ENCODE results near the gene HK2. TPM values are rescaled to one million over a fixed set of nuclear protein-coding genes. Genes with fewer than 3 reads are reported as not detected.

Gene HK2
- total RNA-seq, 1 donor from 2014 or later = 46.7 TPM

DNA sequence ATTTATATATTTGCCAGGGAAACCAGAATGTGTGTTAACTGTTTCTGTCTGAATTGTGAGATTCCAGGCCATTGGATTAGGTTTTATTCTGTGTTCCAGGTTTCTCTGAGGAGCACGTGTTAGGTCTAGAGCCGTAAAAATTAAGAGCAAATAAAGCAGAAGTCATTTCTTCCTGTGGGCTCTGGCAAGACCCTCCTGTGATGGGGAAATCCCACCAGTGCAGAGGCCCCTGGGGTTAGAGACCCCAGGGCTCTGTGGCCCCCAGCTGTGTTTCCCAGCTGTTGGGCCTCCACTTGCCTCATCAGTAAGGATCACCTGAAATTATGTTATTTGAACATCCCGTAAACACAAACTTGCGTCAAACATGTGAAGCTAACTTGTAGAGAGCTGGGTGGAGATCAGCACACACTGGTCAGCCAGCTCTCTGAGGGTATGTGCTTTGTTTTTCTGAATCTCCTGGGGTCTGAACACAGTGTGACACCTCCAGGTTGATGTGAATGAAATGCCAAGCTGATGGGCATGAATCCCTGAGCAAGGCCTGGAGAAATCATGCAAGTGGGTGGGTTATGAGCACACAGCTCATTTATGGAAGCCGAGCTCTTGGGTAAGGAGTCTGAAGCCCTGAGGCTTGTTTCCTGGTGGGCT lies 50.3 kb downstream of the HK2 start:
- FAIRE-seq (no peak), DNase-seq (ENCODE audit: low read depth) (no peak)
- Histone ChIP-seq H4K20me1 (ENCODE audit: insufficient read depth, low read length) (no peaks in the 10 kb centered on the region), H3K27me3 (ENCODE audit: insufficient read depth, low read length) (no peaks in the 10 kb centered on the region), H3K36me3 (ENCODE audit: insufficient read depth, low read length) (peaks cover 12% of the 10 kb centered on the region), H3K9me3 (ENCODE audit: insufficient read depth, low read depth, low read length) (no peaks in the 10 kb centered on the region), H2AFZ (ENCODE audit: low read depth, low read length) (no peak overlapping the region), H3K79me2 (ENCODE audit: insufficient read depth, low read length) (no peaks in the 10 kb centered on the region), H3K9ac (ENCODE audit: low read length) (no peak overlapping the region), H3K27ac (ENCODE audit: low read depth, low read length) (no peak overlapping the region), H3K4me3 (ENCODE audit: insufficient read depth, low read depth, low read length) (no peak overlapping the region), H3K4me2 (ENCODE audit: low read length) (no peak overlapping the region), H3K4me1 (ENCODE audit: insufficient read depth, low read length) (peaks cover 10% of the 10 kb centered on the region)
- Mint-ChIP-seq H3K9me3 (ENCODE audit: unreplicated experiment) (peaks cover 1% of the 10 kb centered on the region), H3K27me3 (ENCODE audit: low read depth, unreplicated experiment) (no peaks in the 10 kb centered on the region), H3K27ac (ENCODE audit: unreplicated experiment) (no peak overlapping the region), H3K4me1 (ENCODE audit: low read depth, unreplicated experiment) (peaks cover 18% of the 10 kb centered on the region), H3K4me3 (ENCODE audit: unreplicated experiment) (no peak overlapping the region), H3K36me3 (ENCODE audit: low read depth, unreplicated experiment) (peaks cover 43% of the 10 kb centered on the region)
- TF ChIP-seq, protein P1, sequence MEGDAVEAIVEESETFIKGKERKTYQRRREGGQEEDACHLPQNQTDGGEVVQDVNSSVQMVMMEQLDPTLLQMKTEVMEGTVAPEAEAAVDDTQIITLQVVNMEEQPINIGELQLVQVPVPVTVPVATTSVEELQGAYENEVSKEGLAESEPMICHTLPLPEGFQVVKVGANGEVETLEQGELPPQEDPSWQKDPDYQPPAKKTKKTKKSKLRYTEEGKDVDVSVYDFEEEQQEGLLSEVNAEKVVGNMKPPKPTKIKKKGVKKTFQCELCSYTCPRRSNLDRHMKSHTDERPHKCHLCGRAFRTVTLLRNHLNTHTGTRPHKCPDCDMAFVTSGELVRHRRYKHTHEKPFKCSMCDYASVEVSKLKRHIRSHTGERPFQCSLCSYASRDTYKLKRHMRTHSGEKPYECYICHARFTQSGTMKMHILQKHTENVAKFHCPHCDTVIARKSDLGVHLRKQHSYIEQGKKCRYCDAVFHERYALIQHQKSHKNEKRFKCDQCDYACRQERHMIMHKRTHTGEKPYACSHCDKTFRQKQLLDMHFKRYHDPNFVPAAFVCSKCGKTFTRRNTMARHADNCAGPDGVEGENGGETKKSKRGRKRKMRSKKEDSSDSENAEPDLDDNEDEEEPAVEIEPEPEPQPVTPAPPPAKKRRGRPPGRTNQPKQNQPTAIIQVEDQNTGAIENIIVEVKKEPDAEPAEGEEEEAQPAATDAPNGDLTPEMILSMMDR (IDR thresholded peaks at IDR 0.05; ENCODE audit: insufficient read depth, low read depth, low read length) = no peak
- TF ChIP-seq EZH2 (IDR thresholded peaks at IDR 0.05; ENCODE audit: insufficient read depth, low read length) = no peak

- H3K9ac ChIP-seq (ENCODE audit: low read length) = no peak overlapping the region
- no peak overlapping the region for H3K4me3 Mint-ChIP-seq (ENCODE audit: unreplicated experiment)
- H3K36me3 Mint-ChIP-seq (ENCODE audit: low read depth, unreplicated experiment) = peaks cover 44% of the 10 kb centered on the region
- no peaks in the 10 kb centered on the region for H3K27me3 ChIP-seq (ENCODE audit: insufficient read depth, low read length)
- no peaks in the 10 kb centered on the region for H3K9me3 ChIP-seq (ENCODE audit: insufficient read depth, low read depth, low read length)
- no peaks in the 10 kb centered on the region for H4K20me1 ChIP-seq (ENCODE audit: insufficient read depth, low read length)
- peaks cover 10% of the 10 kb centered on the region for H3K4me1 ChIP-seq (ENCODE audit: insufficient read depth, low read length)
- H3K79me2 ChIP-seq (ENCODE audit: insufficient read depth, low read length) = no peaks in the 10 kb centered on the region
- no peak overlapping the region for H3K4me2 ChIP-seq (ENCODE audit: low read length)
- no peak for FAIRE-seq
- H3K4me1 Mint-ChIP-seq (ENCODE audit: low read depth, unreplicated experiment) = peaks cover 18% of the 10 kb centered on the region
- no peak for DNase-seq (ENCODE audit: low read depth)
- peaks cover 12% of the 10 kb centered on the region for H3K36me3 ChIP-seq (ENCODE audit: insufficient read depth, low read length)
- H3K4me3 ChIP-seq (ENCODE audit: insufficient read depth, low read depth, low read length) = no peak overlapping the region
- no peak overlapping the region for H3K27ac Mint-ChIP-seq (ENCODE audit: unreplicated experiment)
- no peak for TF ChIP-seq EZH2 (IDR thresholded peaks at IDR 0.05; ENCODE audit: insufficient read depth, low read length)
- TF ChIP-seq, protein P1 (IDR thresholded peaks at IDR 0.05; ENCODE audit: insufficient read depth, low read depth, low read length) = no peak
- H3K9me3 Mint-ChIP-seq (ENCODE audit: unreplicated experiment) = peaks cover 1% of the 10 kb centered on the region
- no peak overlapping the region for H3K27ac ChIP-seq (ENCODE audit: low read depth, low read length)
- H2AFZ ChIP-seq (ENCODE audit: low read depth, low read length) = no peak overlapping the region
- no peaks in the 10 kb centered on the region for H3K27me3 Mint-ChIP-seq (ENCODE audit: low read depth, unreplicated experiment)
These were observed 50.9 kb downstream of the HK2 start for GRCh38 chr2:74884866-74885265.

- H3K4me1 Mint-ChIP-seq (ENCODE audit: low read depth, unreplicated experiment) = peaks cover 18% of the 10 kb centered on the region
- peaks cover 12% of the 10 kb centered on the region for H3K36me3 ChIP-seq (ENCODE audit: insufficient read depth, low read length)
- H2AFZ ChIP-seq (ENCODE audit: low read depth, low read length) = no peak overlapping the region
- H3K79me2 ChIP-seq (ENCODE audit: insufficient read depth, low read length) = no peaks in the 10 kb centered on the region
- TF ChIP-seq, protein P1 (IDR thresholded peaks at IDR 0.05; ENCODE audit: insufficient read depth, low read depth, low read length) = no peak
- no peak for TF ChIP-seq EZH2 (IDR thresholded peaks at IDR 0.05; ENCODE audit: insufficient read depth, low read length)
- no peaks in the 10 kb centered on the region for H3K9me3 ChIP-seq (ENCODE audit: insufficient read depth, low read depth, low read length)
- no peaks in the 10 kb centered on the region for H3K27me3 ChIP-seq (ENCODE audit: insufficient read depth, low read length)
- H3K4me3 ChIP-seq (ENCODE audit: insufficient read depth, low read depth, low read length) = no peak overlapping the region
- peaks cover 50% of the 10 kb centered on the region for H3K36me3 Mint-ChIP-seq (ENCODE audit: low read depth, unreplicated experiment)
- no peak overlapping the region for H3K4me2 ChIP-seq (ENCODE audit: low read length)
- FAIRE-seq (no peak), DNase-seq (ENCODE audit: low read depth) (no peak)
- no peak overlapping the region for H3K9ac ChIP-seq (ENCODE audit: low read length)
- no peak overlapping the region for H3K27ac ChIP-seq (ENCODE audit: low read depth, low read length)
- peaks cover 1% of the 10 kb centered on the region for H3K9me3 Mint-ChIP-seq (ENCODE audit: unreplicated experiment)
- no peaks in the 10 kb centered on the region for H3K27me3 Mint-ChIP-seq (ENCODE audit: low read depth, unreplicated experiment)
- H3K4me3 Mint-ChIP-seq (ENCODE audit: unreplicated experiment) = no peak overlapping the region
- peak overlapping the region; percentile 6 for H3K27ac Mint-ChIP-seq (ENCODE audit: unreplicated experiment)
- no peaks in the 10 kb centered on the region for H4K20me1 ChIP-seq (ENCODE audit: insufficient read depth, low read length)
- H3K4me1 ChIP-seq (ENCODE audit: insufficient read depth, low read length) = peaks cover 10% of the 10 kb centered on the region
These were observed 52.3 kb downstream of the HK2 start for GRCh38 chr2:74886251-74886650.
